ENCODE data around the gene ATP2A1.
"Not testable (repeated sequence)": the region's sequence is repeated elsewhere in the genome, so short reads cannot be mapped to it uniquely, and the experiment has no call there.

The ATP2A1 gene

DNA sequence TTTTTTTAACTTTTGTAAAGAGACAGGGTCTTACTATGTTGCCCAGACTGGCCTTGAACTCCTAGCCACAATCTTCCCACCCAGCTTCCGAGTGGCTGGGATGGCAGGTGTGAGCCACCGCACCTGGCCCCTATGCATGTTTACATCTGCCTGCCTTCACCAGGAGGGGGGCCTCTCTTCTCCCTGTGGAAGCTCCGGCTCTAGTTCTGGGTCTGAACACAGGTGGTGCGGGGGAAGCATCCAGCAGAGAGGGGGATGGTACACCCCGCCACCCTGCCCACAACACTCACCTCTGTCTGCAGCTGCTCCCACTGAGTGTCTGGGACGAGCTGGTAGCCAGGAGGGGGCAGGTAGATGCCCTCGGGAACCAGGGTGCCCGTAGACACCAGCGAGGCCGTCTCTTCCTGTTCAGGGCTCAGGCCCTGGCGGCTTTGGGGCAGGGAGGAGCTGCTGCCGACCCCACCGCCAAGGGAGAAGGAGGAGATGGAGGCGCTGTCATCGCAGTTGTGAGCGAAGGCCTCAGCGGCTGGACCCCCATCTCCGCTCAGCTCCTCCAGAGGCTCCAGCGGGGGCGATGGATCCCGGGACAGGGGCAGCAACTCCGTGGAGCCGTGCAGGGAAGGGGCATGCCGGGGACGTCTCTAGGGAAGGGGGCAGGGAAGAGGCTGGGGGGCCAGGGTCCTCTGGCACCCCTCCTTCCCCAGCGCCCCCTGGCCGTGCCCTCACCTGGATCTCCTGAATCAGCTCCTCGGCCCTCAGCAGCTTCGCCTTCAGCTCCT, 35.8 kb downstream of the ATP2A1 start:
- peak; percentile 61 for DNase-seq

DNA sequence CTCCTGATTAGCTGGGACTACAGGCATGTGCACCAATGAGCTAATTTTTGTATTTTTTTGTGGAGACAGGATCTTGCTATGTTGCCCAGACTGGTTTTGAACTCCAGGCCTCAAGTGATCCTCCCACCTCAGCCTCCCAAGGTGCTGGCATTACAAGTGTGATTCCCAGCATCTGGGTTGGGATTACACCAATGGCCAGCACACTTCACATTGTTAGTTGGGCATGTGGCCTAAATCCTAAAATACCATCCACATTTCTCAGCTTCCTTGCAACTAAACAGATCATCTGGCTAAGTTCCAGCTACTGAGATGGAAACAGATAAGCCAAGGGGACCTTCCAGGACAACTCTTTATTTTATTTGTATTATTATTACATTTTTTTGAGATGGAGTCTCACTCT, 36.9 kb downstream of the ATP2A1 start:
- DNase-seq = no peak

DNA sequence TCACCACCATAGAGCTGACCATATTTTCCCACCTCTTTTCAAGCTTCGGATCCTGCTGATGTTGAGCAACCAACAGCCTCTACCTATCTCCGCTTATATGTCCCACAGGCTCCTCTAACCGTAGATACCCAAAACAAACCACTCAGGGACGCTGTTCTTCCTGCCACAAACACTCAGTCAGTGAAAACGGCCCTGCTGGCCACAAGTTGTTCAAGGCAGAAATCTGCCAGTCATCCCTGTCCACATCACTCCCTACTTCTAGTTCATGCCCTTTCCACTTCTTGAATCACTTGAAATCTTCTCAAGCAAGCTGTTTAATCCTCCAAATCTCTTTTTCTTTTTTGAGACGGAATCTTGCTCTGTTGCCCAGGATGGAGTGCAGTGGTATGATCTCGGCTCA, 38.8 kb downstream of the ATP2A1 start:
- no peak for DNase-seq

DNA sequence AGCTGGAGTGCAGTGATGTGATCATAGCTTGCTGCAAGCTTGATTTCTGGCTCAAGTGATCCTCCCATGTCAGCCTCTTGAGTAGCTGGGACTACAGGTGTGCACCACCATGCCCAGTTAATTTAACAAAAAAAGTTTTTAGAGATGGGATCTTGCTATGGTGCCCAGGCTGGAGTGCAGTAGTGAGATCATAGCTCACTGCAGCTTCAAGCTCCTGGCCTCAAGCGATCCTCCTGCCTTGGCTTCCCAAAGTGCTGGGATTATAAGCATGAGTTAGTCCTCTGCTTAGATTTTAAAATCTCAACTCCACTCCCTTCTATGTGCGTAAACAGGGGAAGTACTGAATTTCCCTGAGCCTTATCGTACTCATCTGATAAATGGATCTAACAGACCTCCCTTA, 40.4 kb downstream of the ATP2A1 start:
- DNase-seq = no peak

- DNase-seq = no peak
Observed at GRCh38 chr16:28923231-28923587, 44.9 kb downstream of the ATP2A1 start.

- DNase-seq = no peak
Observed at GRCh38 chr16:28923652-28924398, 45.5 kb downstream of the ATP2A1 start.

DNA sequence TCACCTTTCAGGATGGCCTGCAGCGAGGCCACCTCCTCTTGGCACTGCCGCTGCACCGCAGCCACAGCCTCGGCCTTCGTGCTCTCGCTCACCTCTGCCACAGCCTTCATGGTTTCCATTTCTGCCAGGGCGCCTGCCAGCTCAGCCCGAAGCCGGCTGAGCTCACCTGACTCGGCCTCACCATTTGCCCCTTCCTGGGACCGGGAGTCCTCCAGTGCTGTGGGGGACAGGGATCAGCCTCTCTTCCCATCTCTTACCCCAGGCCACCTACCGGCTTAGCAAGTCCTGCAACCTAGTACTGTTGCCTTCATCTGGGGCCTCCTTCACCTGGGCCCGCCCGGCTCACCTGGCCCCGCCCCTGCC, 46.1 kb downstream of the ATP2A1 start:
- no peak for DNase-seq

DNA sequence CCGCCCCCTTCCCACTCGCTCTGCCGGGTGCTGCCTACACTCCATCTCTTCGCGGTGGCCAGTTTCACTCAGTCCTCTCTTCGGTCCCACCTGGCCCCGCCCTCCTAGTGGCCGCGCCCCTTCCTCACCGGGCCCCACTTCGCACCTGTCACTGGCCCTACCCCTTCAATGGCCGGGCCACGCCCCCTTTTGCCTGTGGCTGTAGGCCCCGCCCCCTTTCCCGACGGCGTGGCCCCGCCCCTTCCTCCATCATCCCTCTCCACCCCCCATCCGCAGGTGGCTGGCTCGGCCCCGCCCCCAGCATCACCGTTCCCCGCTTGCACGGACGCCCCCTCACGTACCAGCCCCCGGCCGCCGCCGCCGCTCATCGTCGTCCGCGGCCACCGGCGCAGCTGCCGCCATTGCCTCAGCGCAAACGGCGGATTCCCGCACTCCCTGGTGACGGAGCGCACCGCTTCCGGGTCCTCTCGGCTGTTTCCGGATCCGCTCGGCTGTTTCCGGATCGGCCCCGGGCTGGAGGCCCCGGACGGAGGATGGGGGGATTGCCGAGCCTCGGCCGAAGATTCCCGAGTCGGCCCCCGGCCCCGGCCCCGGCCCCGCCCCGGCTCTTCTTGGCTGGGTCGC, 46.6 kb downstream of the ATP2A1 start, which contains the start of gene RABEP2:
TSS of gene RABEP2 (minus strand) at position 477 of the 624 bp plus-strand sequence. CDS start at position 402, 75 bp downstream.
- DNase-seq = peak; percentile 98

DNA sequence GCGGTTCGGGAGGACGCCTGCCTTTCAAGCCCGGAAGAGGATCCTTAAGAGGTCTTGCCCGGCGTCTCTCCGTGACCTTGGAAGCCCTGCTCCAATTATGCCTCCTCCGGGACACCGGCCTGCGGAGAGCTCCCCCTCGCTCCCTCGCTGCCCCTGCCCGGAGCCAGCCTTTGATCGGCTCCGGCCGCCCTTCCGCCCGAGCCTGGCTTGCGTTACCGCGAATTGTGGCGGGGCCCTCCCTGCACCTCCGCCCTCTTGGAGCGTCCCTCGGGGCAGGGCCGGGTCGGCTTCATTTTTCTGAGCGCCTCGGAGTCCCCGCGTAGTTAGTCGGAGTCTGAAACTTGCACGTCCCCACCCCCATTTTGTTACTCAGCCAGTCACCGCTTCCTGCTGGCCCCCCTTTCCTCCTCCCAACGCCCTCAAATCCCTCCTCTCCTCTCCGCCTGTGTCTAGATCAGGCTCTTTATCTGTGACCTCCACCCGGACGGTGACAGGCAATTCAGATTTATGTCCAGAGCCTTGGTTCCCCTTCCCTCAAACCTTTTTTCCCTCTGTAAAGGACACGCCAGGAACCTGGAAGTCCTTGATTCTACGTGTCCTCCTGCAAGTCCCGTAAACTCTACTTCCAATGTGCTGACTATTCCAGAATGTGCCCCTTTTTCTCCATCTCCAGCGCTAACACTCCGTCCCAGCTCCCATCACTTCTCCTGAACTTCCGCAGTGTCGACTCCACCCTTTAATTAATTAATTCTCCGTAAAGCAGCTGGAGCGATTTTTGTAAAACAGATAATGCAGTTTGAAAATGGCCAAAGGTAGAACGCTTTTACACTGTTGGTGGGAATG, 47.3 kb downstream of the ATP2A1 start:
- peak; percentile 81 for DNase-seq

GRCh38 chr16:28926284-28926683, 48.0 kb downstream of the ATP2A1 start:
- DNase-seq = not testable (repeated sequence)

DNA sequence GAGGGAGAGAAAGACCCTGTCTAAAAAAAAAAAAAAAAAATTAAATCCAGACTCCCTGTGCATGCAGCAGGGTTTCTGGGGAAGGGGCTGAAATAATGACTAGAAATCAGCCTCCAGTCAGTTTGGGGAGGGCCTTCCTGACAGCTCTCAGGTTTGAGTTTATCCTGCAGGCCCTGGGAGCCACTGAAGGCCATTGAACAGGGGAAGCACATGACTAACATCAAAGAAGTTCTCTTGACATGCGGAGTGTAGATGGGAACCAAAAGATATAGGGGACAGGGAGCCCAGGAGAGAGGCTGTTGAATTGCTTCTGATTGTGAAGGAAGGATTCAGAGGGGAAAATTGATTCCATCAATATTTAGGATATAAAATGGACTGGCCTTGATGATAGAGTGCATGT, 49.5 kb downstream of the ATP2A1 start:
- no peak for DNase-seq

DNA sequence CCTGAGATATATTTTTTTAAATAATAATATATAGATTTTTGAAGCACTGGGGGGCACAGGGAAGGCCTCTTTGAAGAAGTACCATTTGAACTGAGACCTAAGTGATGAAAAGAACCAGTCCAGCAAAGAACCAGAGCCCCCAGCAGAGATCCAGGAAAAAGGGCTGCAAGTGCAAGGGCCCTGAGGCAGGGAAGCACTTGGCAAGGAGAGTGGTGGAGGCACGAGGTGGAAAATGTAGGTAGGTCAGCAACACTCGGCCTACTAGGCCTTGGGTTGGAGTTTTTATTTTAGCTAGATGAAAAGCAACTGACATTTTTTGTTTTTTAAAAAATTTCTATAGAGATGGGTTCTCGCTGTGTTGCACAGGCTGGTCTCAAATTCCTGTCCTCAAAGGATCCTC, 51.9 kb downstream of the ATP2A1 start:
- no peak for DNase-seq

GRCh38 chr16:28930652-28931051, 52.4 kb downstream of the ATP2A1 start:
- peak; percentile 29 for DNase-seq

DNA sequence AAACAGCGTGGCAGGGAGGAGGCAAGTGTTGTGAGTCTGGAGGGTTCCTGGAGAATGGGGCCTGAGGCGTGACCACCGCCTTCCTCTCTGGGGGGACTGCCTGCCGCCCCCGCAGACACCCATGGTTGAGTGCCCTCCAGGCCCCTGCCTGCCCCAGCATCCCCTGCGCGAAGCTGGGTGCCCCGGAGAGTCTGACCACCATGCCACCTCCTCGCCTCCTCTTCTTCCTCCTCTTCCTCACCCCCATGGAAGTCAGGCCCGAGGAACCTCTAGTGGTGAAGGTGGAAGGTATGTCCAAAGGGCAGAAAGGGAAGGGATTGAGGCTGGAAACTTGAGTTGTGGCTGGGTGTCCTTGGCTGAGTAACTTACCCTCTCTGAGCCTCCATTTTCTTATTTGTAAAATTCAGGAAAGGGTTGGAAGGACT, 53.5 kb downstream of the ATP2A1 start, which contains the start of gene CD19:
TSS of gene CD19 (plus strand) at position 171 of the 425 bp plus-strand sequence. CDS start at position 201, 30 bp downstream.
- DNase-seq = no peak

DNA sequence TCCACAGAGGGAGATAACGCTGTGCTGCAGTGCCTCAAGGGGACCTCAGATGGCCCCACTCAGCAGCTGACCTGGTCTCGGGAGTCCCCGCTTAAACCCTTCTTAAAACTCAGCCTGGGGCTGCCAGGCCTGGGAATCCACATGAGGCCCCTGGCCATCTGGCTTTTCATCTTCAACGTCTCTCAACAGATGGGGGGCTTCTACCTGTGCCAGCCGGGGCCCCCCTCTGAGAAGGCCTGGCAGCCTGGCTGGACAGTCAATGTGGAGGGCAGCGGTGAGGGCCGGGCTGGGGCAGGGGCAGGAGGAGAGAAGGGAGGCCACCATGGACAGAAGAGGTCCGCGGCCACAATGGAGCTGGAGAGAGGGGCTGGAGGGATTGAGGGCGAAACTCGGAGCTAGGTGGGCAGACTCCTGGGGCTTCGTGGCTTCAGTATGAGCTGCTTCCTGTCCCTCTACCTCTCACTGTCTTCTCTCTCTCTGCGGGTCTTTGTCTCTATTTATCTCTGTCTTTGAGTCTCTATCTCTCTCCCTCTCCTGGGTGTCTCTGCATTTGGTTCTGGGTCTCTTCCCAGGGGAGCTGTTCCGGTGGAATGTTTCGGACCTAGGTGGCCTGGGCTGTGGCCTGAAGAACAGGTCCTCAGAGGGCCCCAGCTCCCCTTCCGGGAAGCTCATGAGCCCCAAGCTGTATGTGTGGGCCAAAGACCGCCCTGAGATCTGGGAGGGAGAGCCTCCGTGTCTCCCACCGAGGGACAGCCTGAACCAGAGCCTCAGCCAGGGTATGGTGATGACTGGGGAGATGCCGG, 54.3 kb downstream of the ATP2A1 start:
- DNase-seq = no peak

GRCh38 chr16:28933171-28933570, 54.9 kb downstream of the ATP2A1 start:
- DNase-seq = no peak

DNA sequence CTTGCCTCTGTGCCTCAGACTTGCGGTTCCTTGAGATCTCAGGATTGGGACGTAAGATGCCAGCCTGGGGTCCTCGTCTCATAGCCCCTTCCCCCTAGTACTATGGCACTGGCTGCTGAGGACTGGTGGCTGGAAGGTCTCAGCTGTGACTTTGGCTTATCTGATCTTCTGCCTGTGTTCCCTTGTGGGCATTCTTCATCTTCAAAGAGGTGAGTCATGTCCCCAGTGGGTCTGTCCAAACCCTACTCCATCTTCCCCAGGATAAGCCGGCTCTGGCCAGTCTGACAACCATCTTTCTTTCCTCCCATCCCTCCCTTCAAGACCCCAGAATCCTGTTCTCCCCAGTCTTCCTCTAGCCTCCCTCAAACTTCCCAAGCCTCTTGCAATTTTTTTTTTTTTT, 57.1 kb downstream of the ATP2A1 start:
- no peak for DNase-seq

- DNase-seq = peak; percentile 42
Observed at GRCh38 chr16:28935924-28936783, 57.9 kb downstream of the ATP2A1 start.

DNA sequence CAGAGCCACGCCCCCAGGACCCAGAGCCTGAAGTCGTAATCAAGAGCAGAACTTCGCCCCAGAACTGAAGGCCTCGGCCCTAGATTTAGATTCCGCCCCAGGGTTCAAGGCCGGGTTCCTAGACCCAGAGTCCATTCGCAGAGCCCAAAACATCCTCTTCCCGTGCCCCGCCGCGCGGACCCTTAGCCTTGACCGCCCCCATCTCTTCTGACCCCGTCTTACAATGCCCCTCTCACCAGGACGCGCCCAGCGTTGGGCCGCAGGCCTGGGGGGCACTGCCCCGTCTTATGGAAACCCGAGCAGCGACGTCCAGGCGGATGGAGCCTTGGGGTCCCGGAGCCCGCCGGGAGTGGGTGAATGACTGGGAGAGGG, 58.5 kb downstream of the ATP2A1 start:
- DNase-seq = no peak

DNA sequence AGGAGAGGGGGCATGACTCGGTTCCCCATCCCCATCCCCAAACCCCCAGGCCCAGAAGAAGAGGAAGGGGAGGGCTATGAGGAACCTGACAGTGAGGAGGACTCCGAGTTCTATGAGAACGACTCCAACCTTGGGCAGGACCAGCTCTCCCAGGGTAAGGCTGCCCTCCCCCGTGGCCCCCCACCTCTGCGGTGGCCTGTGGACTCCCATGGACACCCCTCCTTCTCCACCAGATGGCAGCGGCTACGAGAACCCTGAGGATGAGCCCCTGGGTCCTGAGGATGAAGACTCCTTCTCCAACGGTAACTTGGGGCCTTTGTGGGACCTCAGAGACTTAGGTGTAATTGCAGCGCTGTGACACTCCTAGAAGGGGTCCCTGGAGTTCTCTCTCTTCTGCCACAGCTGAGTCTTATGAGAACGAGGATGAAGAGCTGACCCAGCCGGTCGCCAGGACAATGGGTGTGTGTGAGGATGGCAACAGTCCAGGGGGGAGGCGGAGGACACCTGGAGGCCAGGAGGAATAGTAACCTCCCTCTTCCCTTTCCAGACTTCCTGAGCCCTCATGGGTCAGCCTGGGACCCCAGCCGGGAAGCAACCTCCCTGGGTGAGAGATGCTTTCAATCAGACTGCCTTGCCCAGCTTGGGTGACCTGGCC, 59.1 kb downstream of the ATP2A1 start:
- DNase-seq = no peak
